GM19328 (cell line): ENCODE measurements around the gene NGFR.
"Not testable (repeated sequence)": the region's sequence is repeated elsewhere in the genome, so short reads cannot be mapped to it uniquely, and the experiment has no call there.

Experiments
- ATAC-seq: cut with Tn5 transposase; IDR thresholded peaks from one replicate; pipeline ENCODE4 v1.9.1; 2021; ENCODE audit warnings: mild to moderate bottlenecking, moderate library complexity; ENCODE audit not compliant: unreplicated experiment

NGFR gene

GRCh38 chr17:49545007-49545660 is 50.0 kb downstream of the NGFR start:
- no peak for ATAC-seq

DNA sequence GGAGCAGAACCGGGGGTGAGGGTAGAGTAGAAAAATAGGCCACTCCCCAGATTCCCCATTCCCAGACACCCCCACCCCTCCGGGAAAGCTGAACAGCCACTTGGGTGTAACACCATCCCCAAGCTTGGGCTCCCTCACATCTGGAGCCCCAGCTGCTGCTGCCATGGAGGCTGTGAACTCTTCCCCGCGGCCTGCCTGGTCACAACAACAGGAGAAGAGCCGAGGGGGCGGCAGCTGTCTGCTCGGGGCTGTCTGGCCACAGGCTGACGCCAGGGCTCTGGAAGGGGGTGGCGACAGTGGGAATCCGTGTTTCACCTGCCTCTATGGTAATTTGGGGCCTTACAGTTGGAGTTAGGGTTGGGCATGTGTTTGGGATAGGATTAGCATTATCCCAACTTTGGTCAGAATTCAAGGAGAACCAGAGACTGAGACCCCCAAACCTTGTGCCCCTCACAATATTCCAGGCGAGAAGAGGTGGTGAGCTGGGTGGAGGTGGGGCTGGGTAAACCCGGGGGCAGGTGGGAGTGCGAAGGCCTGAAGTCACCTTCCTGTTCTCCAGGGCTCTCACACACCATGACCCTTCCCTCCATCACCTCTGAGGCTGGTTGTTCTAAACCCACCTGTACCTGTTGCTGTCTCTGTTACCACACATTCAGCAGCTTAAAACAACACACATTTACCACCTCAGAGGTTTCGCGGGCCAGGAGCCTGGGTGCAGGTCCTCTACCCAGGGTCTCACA is 50.9 kb downstream of the NGFR start:
- ATAC-seq, result no peak

DNA sequence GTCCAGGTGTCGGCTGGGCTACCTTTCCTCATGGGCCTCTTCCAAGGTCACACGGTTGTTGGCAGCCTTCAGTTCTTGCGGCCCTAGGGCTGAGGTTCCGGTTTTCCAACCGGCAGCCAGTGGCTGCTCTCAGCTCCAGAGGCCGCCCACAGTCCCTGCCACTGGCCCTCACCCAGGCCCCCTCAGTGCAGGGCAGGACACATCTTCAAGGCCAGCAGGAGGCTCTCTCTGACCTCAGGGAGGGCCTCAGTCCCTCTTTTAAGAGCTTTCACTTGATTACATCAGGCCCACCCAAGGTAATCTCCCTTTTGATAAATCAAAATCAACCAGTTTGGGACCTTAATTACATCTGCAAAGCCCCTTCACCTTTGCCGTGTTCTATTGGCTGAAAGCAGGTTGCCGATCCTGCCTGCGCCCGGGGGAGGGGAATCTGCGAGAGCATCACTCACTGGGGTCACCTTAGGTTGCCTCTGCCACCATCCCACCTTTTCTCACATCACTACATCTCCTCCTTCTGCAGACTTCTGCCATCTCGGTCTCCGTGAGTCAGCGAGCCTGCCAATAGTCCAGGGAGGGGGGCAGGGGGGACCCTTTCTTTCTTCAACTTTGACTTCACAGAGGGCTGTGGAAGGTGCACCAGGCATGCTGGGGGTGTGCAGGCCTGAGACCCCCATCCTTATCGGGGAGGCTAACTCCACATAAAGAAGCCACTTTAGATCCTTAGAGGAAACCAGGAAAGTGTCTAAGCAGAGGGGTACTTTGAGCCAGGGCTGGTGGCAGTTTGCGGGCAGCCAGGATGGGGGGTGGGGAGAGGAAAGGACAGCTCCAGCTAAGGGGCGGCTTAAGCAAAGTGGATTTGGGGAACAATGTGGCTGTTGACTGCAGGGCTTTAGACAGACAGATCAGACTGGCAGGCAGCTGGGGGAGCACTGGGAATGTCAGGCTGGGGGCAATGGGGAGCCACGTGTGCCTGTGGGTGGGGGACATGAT is 51.7 kb downstream of the NGFR start:
- no peak for ATAC-seq

- no peak for ATAC-seq
Observed at GRCh38 chr17:49547566-49547965, 52.5 kb downstream of the NGFR start.

DNA sequence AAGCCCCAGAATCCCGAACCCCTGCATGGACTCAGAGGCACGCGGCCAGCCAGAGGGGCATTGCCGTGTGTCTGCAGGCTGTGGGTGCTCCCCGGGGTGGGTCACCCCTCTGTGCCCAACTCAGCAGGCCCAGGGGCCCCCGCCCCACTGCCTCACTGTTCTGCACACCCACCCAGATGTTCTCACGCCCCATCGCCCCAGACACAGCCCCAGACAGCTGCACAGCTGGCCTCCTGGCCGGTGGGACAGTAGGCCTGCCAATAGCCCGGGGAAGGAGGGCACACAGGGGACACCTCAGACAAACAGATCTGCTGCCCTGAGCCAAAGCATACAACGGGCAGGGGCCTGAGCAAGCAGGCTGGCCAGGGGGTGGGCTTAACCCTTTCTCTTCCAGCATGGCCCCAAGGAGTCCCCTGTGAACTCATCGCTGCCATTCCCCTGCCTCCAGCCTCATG is 53.0 kb downstream of the NGFR start:
- no peak for ATAC-seq

DNA sequence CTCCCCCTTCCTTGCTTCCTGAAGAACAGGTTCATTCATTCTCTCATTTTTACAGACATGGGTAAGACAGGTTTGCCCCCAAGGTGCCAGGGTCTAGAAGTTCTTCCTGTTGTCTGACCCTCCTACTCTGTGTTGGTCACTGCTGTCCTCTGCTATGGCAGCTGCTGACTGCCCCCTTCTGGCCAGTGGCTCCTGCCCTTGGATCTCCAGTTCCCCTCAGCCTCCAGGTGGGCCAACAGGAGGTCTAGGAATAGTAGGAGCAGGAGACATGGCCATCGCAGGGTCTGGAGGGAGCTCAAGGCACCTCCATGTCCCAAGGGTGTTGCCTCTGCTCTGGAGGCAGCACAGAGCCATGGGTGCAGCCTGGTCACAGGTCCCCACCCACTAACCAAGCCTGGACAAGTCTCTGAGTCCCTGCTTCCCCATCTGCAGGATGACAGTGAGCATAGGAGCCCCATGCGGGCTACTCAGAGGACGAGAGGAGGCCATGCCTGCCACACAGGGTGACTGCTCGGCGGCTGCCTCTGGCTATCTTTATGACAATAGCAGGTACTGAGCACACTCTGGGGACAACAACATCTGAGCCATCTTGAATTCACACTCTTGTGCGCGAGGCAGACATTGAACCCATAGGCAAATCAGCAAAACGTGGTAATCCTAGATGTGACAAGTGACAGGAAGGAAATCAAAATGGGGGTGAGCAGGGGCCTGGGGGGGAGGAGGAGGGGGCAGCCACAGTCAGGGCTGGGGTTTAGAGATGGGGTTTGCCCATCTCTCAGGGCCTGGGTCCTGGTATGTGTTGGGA is 53.6 kb downstream of the NGFR start:
- no peak for ATAC-seq

- ATAC-seq, result no peak
Observed at GRCh38 chr17:49549311-49549605, 54.2 kb downstream of the NGFR start.

DNA sequence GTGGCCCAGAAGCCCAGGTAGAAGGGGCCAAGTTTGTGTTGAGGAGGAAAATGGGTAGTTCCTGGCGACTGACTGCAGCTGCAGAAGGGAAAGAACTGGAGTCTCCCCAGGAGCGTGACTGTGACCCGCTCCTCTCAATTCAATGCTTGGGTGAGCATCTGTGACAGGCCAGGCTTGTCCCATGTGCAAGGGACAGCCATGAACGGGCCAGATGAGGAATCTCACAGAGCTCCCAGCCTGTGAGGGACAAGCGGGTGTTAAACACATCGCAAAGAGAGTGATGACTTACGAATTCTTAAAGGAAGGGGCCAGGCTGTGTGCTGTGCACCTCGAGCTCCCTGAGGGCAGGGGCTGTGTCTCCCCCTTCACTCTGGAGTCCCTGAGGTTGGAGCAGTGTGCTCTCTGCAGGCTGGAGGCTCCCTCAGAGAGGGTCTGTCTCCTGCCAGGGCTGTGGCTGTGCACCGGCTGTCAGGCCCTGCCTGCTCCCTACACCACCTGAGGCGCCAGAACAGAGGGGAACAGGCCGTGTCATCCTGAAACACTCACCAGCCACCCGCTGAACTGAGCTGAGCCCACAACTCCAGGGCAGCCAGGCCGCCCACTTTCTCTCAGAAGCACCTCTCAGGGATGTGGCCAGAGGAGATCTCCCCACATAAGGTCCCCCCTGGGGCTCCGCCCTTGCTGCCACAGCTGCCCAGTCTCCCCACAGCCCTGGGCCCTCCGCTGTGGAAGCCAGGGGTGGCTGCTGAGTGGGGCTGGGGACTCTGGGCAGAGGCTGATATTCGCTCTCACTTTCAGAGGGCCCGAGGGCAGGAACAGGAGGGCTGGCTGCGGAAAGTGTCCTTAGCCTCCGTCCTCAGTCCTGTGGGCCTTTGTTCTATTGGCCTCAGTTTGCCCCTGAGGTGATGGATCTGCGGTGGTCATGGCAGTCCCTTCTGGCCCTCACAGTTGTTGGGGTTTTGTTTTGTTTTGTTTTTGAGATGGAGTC is 54.9 kb downstream of the NGFR start:
- ATAC-seq, result no peak

- ATAC-seq, result not testable (repeated sequence)
Observed at GRCh38 chr17:49550764-49551163, 55.7 kb downstream of the NGFR start.

GRCh38 chr17:49551221-49552069 is 56.4 kb downstream of the NGFR start:
- ATAC-seq, result no peak

GRCh38 chr17:49552070-49552751 is 57.1 kb downstream of the NGFR start:
- no peak for ATAC-seq

GRCh38 chr17:49553676-49554335 is 58.7 kb downstream of the NGFR start:
- ATAC-seq, result no peak

GRCh38 chr17:49554694-49555494 is 59.8 kb downstream of the NGFR start:
- no peak for ATAC-seq

DNA sequence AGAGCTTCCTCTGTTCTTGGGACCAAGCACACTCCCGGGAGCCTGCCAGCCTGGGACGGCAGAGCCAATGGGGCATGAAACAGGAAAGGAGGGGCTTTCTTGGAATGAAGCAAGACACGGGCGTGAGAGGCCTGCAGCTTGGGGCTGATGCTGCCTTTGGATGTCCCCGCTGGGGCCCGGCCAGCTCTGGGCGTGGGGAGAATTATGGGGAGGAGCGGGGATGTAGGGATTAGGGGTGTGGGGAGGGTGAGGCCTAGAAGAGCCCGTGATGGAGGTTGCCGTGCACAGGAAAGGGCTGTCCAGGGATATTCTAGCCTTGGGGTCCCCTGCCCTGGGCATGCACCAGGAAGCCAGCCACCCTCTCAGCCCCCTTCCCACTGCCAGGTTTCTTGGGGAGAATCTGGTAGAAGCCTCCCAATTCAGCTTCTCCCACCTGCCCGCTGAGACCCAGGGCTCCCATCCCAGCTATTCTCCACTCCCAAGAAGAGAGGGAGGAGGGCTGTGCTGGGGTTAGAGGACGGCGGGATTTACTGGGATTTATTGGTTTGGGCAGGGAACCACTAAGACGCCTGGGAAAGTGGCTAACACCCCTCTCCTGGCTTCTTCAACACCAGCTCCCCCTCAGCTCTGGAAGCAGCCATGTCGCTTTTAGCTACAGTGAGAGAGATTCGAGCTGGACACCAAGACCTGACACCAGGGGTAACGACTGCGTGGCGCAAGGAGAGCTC is 60.6 kb downstream of the NGFR start:
- no peak for ATAC-seq

DNA sequence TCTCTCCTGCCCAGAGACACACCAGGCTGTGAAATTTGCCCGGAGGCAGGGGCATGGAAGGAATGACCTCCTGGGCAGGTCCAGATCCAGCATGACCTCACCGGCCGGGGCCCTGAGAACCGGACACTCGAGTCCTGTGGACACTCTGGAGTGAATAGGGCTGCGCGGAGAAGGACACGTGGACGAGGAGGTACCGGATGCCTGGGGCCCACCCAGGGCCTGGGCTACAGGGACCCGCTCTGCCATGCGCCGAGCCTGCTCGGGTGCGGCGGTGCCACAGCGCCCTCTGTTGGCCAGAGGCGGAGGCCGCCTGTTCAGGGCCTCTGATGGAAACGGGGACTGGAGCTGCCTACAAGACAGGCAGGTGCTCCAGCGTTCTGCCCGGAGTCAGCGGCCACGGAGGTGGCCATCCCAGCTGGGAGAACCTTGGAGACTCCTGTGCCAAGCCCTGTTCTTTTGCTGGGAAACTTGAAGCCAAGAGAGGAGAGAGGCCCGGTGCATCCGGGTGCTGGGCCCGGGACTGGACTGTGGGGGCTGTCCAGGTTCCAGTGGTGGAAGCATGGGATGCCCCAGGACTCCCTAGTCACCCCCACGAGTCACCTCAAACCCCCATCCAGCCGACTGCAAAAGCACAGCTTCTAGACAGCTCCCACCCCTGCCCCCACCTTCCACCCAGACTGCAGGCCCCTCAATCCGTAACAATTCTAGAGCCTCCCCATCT is 61.3 kb downstream of the NGFR start:
- no peak for ATAC-seq
